ENCODE results near the gene DENND4B.

GRCh38 chr1:153886127-153886526 is 60.4 kb downstream of the DENND4B start:
- TF ChIP-seq EZH2 (IDR thresholded peaks at IDR 0.05): no peak
- TF ChIP-seq POLR2AphosphoS5 (IDR thresholded peaks at IDR 0.05; ENCODE audit: borderline replicate concordance, low read depth, low read length): no peak
